ENCODE measurements around the gene SMOC2. TPM values are rescaled to one million over a fixed set of nuclear protein-coding genes. Genes with fewer than 3 reads are reported as not detected.

SMOC2 gene
- polyA plus RNA-seq, 1 of the 3 experiments (the other 2 are of a cell fraction): not detected

DNA sequence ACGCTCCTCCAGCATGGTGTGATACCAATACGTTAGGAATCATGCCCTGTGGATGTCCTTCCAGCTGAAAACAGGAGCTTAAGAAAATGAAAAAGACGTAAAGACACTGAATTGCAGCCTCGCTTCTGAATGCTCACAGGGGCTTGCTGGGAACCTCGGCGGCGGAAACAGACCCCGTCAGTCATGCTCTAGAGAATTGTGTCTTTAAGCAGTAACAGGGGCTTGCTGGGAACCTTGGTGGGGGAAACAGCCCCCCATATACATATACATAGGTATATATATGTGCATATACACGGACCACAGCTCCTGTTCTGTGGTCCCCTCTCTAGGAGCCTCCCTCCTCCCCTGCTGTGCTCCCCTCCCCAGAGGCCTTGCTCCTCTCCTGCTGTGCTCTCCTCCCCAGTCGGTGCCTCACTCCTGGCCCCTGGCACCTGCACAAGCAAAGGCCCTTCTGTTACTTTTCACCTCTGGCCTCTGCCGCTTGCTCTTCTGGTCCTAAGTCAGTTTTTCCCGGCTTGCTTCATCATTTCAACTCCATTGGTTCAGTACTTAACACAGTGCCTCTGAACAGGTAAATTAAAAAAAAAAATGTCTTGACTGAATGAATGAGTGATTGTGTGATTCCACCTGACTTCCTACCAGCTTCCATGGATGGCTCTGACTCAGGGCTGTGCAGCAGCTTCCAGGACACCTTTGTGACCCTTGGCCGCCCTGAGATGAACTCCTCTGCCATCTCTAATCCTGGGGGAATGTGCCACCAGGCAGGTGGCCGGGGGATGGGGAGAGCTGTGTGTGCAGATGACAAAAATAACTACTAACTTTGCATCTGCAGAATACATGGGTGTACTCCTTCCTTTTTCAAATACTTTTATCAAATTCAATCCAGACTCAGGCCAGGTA is 246.1 kb downstream of the SMOC2 start:
- H3K27ac ChIP-seq (ENCODE audit: low read depth in 2 of 2, low read length in 1 of 2): no peak overlapping the region
- no peaks in the 10 kb centered on the region for H3K9me2 ChIP-seq
- H3K4me1 ChIP-seq (ENCODE audit: control insufficient read depth in 1 of 2, insufficient read depth in 2 of 2, low read depth in 1 of 2, low read length in 1 of 2): peaks cover 0 to 5% of the 10 kb centered on the region in 2 experiments; a peak in 1 of 4 replicates
- CTCF ChIA-PET: interaction anchor here (1.0 to 1.3 kb wide), 2 partner anchors 24 to 71 kb away, joined by 3 to 4 read pairs; no protein-coding TSS in a partner anchor
- H3K27me3 ChIP-seq (ENCODE audit: insufficient read depth): no peaks in the 10 kb centered on the region
- POLR2A ChIA-PET: no interaction called here
- DNase-seq: no peak
- 25% methylated on average over 13 of the region's 14 CpGs for WGBS (ENCODE audit: low lambda C conversion rate)
- H3K4me3 ChIP-seq (ENCODE audit: low read depth in 2 of 2, low read length in 1 of 2): no peak overlapping the region
- H2AFZ ChIP-seq (ENCODE audit: low read depth): no peak overlapping the region
- H3K36me3 ChIP-seq (replicated peaks in 1 of 2; ENCODE audit: control insufficient read depth in 1 of 2, insufficient read depth in 2 of 2, low read length in 1 of 2): no peaks in the 10 kb centered on the region
- no peak overlapping the region for H3K9ac ChIP-seq
- no peaks in the 10 kb centered on the region; the same call in 1 of the 2 replicates for H3K9me3 ChIP-seq
- H3K79me2 ChIP-seq (ENCODE audit: insufficient read depth): no peaks in the 10 kb centered on the region
- no peak overlapping the region for H3K4me2 ChIP-seq
- TF ChIP-seq FOXJ3 (CRISPR knock-in tag; IDR thresholded peaks at IDR 0.05) (no peak), FOSL2 (IDR thresholded peaks at IDR 0.05; ENCODE audit: borderline replicate concordance, low read depth) (no peak), GABPA (IDR thresholded peaks at IDR 0.05; ENCODE audit: low read depth) (no peak), JUND (IDR thresholded peaks at IDR 0.05) (no peak), EZH2phosphoT487 (IDR thresholded peaks at IDR 0.05; ENCODE audit: borderline replicate concordance, low read depth) (no peak), YY1 (IDR thresholded peaks at IDR 0.05; ENCODE audit: low read depth) (no peak), ELF1 (IDR thresholded peaks at IDR 0.05) (no peak), MXI1 (IDR thresholded peaks at IDR 0.05; ENCODE audit: low read depth, low read length) (no peak), TEAD4 (IDR thresholded peaks at IDR 0.05; ENCODE audit: borderline replicate concordance, insufficient read depth) (no peak), RAD21 (IDR thresholded peaks at IDR 0.05; ENCODE audit: low read length) (no peak), GATA2 (CRISPR knock-in tag; IDR thresholded peaks at IDR 0.05) (no peak)
- TF ChIP-seq, protein P1, sequence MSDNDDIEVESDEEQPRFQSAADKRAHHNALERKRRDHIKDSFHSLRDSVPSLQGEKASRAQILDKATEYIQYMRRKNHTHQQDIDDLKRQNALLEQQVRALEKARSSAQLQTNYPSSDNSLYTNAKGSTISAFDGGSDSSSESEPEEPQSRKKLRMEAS (IDR thresholded peaks at IDR 0.05; ENCODE audit: low read depth): no peak
- TF ChIP-seq, protein P2, sequence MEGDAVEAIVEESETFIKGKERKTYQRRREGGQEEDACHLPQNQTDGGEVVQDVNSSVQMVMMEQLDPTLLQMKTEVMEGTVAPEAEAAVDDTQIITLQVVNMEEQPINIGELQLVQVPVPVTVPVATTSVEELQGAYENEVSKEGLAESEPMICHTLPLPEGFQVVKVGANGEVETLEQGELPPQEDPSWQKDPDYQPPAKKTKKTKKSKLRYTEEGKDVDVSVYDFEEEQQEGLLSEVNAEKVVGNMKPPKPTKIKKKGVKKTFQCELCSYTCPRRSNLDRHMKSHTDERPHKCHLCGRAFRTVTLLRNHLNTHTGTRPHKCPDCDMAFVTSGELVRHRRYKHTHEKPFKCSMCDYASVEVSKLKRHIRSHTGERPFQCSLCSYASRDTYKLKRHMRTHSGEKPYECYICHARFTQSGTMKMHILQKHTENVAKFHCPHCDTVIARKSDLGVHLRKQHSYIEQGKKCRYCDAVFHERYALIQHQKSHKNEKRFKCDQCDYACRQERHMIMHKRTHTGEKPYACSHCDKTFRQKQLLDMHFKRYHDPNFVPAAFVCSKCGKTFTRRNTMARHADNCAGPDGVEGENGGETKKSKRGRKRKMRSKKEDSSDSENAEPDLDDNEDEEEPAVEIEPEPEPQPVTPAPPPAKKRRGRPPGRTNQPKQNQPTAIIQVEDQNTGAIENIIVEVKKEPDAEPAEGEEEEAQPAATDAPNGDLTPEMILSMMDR (IDR thresholded peaks at IDR 0.05): no peak
- H3F3A ChIP-seq (replicated peaks; ENCODE audit: insufficient read depth): no peaks in the 10 kb centered on the region
- H4K20me1 ChIP-seq (ENCODE audit: insufficient read depth): no peaks in the 10 kb centered on the region

DNA sequence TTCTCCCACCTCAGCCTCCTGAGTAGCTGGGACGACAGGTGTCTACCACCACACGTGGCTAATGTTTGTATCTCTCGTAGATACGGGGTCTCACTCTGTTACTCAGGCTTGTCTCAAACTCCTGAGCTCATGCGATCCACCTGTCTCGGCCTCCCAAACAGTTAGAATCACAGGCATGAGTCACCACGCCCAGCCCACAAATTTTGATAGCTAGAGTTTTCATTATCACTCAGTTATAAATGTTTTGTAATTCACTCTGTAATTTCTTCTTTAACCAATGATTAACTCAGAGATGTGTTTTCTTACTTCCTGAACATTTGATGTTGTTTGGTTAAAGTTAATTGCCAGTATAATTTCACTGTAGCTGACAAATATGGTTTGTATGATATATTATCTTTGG is 249.3 kb downstream of the SMOC2 start:
- DNase-seq: no peak
- 28% methylated on average over 7 of the region's 7 CpGs for WGBS (ENCODE audit: low lambda C conversion rate)
- Histone ChIP-seq H3K4me1 (ENCODE audit: control insufficient read depth in 1 of 2, insufficient read depth in 2 of 2, low read depth in 1 of 2, low read length in 1 of 2) (peaks cover 0 to 6% of the 10 kb centered on the region in 2 experiments; a peak in 1 of 4 replicates), H3K27ac (ENCODE audit: low read depth in 2 of 2, low read length in 1 of 2) (no peak overlapping the region), H3K9me3 (no peaks in the 10 kb centered on the region), H4K20me1 (ENCODE audit: insufficient read depth) (no peaks in the 10 kb centered on the region), H3K4me2 (no peak overlapping the region), H3K9me2 (no peaks in the 10 kb centered on the region), H3K9ac (no peak overlapping the region), H3K4me3 (ENCODE audit: low read depth in 2 of 2, low read length in 1 of 2) (no peak overlapping the region), H3K27me3 (ENCODE audit: insufficient read depth) (no peaks in the 10 kb centered on the region), H3K36me3 (replicated peaks in 1 of 2; ENCODE audit: control insufficient read depth in 1 of 2, insufficient read depth in 2 of 2, low read length in 1 of 2) (no peaks in the 10 kb centered on the region), H3K79me2 (ENCODE audit: insufficient read depth) (no peaks in the 10 kb centered on the region), H2AFZ (ENCODE audit: low read depth) (no peak overlapping the region), H3F3A (replicated peaks; ENCODE audit: insufficient read depth) (no peaks in the 10 kb centered on the region)
- ChIA-PET POLR2A (no interaction called here), CTCF (interaction anchor here (0.8 to 3.0 kb wide), 2 partner anchors 9 to 20 kb away, joined by 3 to 12 read pairs; no protein-coding TSS in a partner anchor)
- no peak for TF ChIP-seq POLR2AphosphoS5 (IDR thresholded peaks at IDR 0.05; ENCODE audit: low read depth, low read length)
- TF ChIP-seq, protein P1 (IDR thresholded peaks at IDR 0.05; ENCODE audit: low read depth): no peak
- no peak for TF ChIP-seq EP300 (IDR thresholded peaks at IDR 0.05; ENCODE audit: borderline replicate concordance in 1 of 2, low read depth in 1 of 2, low read length in 1 of 2)
- no peak for TF ChIP-seq NFIC (IDR thresholded peaks at IDR 0.05; ENCODE audit: borderline replicate concordance)
- TF ChIP-seq GATA2 (CRISPR knock-in tag; IDR thresholded peaks at IDR 0.05): no peak
- TF ChIP-seq MEF2A (IDR thresholded peaks at IDR 0.05; ENCODE audit: borderline replicate concordance, low read depth): no peak
- no peak for TF ChIP-seq SIN3A (IDR thresholded peaks at IDR 0.05; ENCODE audit: borderline replicate concordance, low read depth, low read length)
